ENCODE results near the gene SLC24A4.

DNA sequence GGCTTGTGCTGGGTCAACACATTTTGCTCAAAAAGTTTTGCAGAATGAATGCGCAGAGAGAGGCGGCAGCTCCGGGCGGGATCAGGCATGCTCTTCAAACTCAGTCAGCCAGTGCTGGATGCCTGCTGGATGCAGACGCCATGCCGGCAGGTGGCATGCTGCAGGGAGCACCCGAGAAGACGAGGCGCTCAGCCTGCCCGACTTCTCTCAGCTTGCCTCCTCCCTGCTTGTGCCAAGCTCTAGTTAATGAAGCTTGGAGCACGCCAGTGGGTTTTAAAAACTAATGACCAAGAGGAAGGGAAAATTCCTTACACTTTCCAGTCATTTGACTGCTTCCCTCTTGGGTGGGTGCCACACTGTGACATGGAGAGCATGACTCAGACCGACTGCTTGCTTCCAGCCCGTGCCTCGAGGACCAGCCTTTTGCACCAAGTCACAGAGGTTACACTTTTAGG lies 39.8 kb downstream of the SLC24A4 start:
- TF ChIP-seq CTCF (IDR thresholded peaks at IDR 0.05), result no peak
- no peak for TF ChIP-seq POLR2A (IDR thresholded peaks at IDR 0.05)

Data from uterus (tissue), 2 donors.